Measurements from ENCODE around the gene ZNF195. TPM values are rescaled to one million over a fixed set of nuclear protein-coding genes. Genes with fewer than 3 reads are reported as not detected.
"Not testable (repeated sequence)": the region's sequence is repeated elsewhere in the genome, so short reads cannot be mapped to it uniquely, and the experiment has no call there.

The ZNF195 gene
- total and polyA plus RNA-seq, 8 donors = 10.4 to 35.2 (median 12.7) TPM

DNA sequence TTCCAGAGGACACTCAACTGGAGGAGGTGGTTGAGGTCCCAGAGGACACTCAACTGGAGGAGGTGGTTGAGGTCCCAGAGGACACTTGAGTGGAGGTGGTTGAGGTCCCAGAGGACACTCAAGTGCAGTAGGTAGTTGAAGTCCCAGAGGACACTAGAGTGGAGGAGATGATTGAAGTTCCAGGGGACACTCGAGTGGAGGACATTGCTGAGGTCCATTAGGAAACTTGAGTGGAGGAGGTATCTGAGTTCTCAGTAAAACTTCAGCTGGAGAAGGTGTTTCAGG lies 39.7 kb downstream of the ZNF195 start:
- DNase-seq = no peak
- TF ChIP-seq EP300 (IDR thresholded peaks at IDR 0.05) (no peak), POLR2AphosphoS5 (IDR thresholded peaks at IDR 0.05) (no peak), POLR2A (IDR thresholded peaks at IDR 0.05) (no peak), CTCF (IDR thresholded peaks at IDR 0.05) (no peak)
- H3K4me1 ChIP-seq = no peaks in the 10 kb centered on the region
- H3K27me3 ChIP-seq = peaks cover 0 to 37% (median 0%) of the 10 kb centered on the region in 3 donors
- no peak overlapping the region for H3K4me3 ChIP-seq
- 42 to 65% (median 57%) methylated on average over 1 of the region's 1 CpG for WGBS, 5 donors
- no peaks in the 10 kb centered on the region for H3K9me3 ChIP-seq
- intact Hi-C loops (cut with DNase I; ENCODE audit: low total_unique reads) = no loop called here
- H3K36me3 ChIP-seq = no peaks in the 10 kb centered on the region
- H3K27ac ChIP-seq = no peak overlapping the region

- Histone ChIP-seq H3K4me3 (no peak overlapping the region), H3K4me1 (no peaks in the 10 kb centered on the region), H3K27ac (no peak overlapping the region), H3K27me3 (peaks cover 0 to 37% (median 0%) of the 10 kb centered on the region in 3 donors), H3K9me3 (no peaks in the 10 kb centered on the region), H3K36me3 (no peaks in the 10 kb centered on the region)
- DNase-seq = no peak
- 43 to 73% (median 66%) methylated on average over 7 of the region's 7 CpGs for WGBS, 5 donors
- no peak for TF ChIP-seq POLR2AphosphoS5 (IDR thresholded peaks at IDR 0.05)
- intact Hi-C loops (cut with DNase I; ENCODE audit: low total_unique reads) = no loop called here
Measured at GRCh38 chr11:3338569-3339339, 40.2 kb downstream of the ZNF195 start.

- H3K27ac ChIP-seq; H3K4me1 ChIP-seq; H3K9me3 ChIP-seq; H3K4me3 ChIP-seq; intact Hi-C loops (cut with DNase I; ENCODE audit: low total_unique reads); DNase-seq; H3K36me3 ChIP-seq: not testable (repeated sequence)
- no CpG with 5 or more reads among the region's 10 CpGs for WGBS, 5 donors
- H3K27me3 ChIP-seq = peaks cover 0 to 28% (median 0%) of the 10 kb centered on the region in 3 donors
Measured at GRCh38 chr11:3336420-3336819, 42.5 kb downstream of the ZNF195 start.

GRCh38 chr11:3333157-3333556 lies 45.8 kb downstream of the ZNF195 start:
- not testable (repeated sequence) for H3K27ac ChIP-seq, DNase-seq
- WGBS, 5 donors = no CpG with 5 or more reads among the region's 8 CpGs

DNA sequence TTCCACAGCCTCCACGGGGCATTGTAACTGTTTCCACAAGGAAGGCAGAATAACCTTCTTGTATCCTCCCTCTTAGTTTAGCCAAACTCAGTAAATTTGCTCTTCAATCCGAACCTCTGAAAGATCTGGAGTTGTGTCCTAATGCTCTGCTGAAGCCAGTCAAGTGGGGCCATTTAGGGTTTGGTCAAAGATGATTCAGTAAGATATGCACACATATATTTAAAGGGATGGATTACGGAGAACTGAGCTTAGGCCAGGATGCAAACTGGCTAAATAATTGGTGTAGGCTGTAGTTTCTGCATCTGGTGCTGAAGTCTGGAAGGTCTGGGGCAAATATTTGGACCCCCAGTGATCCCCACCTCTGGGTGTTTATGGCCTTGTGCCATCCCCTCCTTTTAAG lies 47.9 kb downstream of the ZNF195 start:
- H3K36me3 ChIP-seq; H3K4me1 ChIP-seq; H3K4me3 ChIP-seq; H3K27ac ChIP-seq; DNase-seq; intact Hi-C loops (cut with DNase I; ENCODE audit: low total_unique reads); H3K9me3 ChIP-seq; H3K27me3 ChIP-seq: not testable (repeated sequence)
- no CpG with 5 or more reads among the region's 3 CpGs for WGBS, 5 donors

More at GRCh38 chr11:3333157-3333556, 45.8 kb downstream of the ZNF195 start:
- H3K27me3 ChIP-seq; H3K4me1 ChIP-seq; H3K36me3 ChIP-seq; intact Hi-C loops (cut with DNase I; ENCODE audit: low total_unique reads); H3K4me3 ChIP-seq; H3K9me3 ChIP-seq: not testable (repeated sequence)

GRCh38 chr11:3330064-3330463 lies 48.9 kb downstream of the ZNF195 start:
- H3K27me3 ChIP-seq; intact Hi-C loops (cut with DNase I; ENCODE audit: low total_unique reads); H3K27ac ChIP-seq; DNase-seq; H3K4me3 ChIP-seq; H3K36me3 ChIP-seq; H3K9me3 ChIP-seq; H3K4me1 ChIP-seq: not testable (repeated sequence)
- no CpG with 5 or more reads among the region's 12 CpGs for WGBS, 5 donors

GRCh38 chr11:3328503-3328902 lies 50.4 kb downstream of the ZNF195 start:
- H3K27ac ChIP-seq; H3K36me3 ChIP-seq; H3K27me3 ChIP-seq; DNase-seq; H3K4me1 ChIP-seq; intact Hi-C loops (cut with DNase I; ENCODE audit: low total_unique reads); H3K9me3 ChIP-seq; H3K4me3 ChIP-seq: not testable (repeated sequence)
- no CpG with 5 or more reads among the region's 4 CpGs for WGBS, 5 donors

- H3K27ac ChIP-seq; H3K27me3 ChIP-seq; H3K4me3 ChIP-seq; intact Hi-C loops (cut with DNase I; ENCODE audit: low total_unique reads); DNase-seq; H3K4me1 ChIP-seq; H3K9me3 ChIP-seq; H3K36me3 ChIP-seq: not testable (repeated sequence)
- no CpG with 5 or more reads among the region's 13 CpGs for WGBS, 5 donors
Measured at GRCh38 chr11:3326450-3326849, 52.5 kb downstream of the ZNF195 start.

- H3K27ac ChIP-seq; DNase-seq; H3K36me3 ChIP-seq; H3K9me3 ChIP-seq; H3K4me1 ChIP-seq; H3K4me3 ChIP-seq; H3K27me3 ChIP-seq; intact Hi-C loops (cut with DNase I; ENCODE audit: low total_unique reads): not testable (repeated sequence)
- WGBS, 5 donors = 82 to 100% methylated on average over 1 of the region's 3 CpGs; no CpG with 5 or more reads in 3 of the 5 donors
Measured at GRCh38 chr11:3324724-3325123, 54.2 kb downstream of the ZNF195 start.
